ENCODE measurements around the gene KATNB1.

- TF ChIP-seq CTCF (IDR thresholded peaks at IDR 0.05) (no peak), POLR2A (IDR thresholded peaks at IDR 0.05) (no peak)
Measured at GRCh38 chr16:57699899-57700298, 35.7 kb upstream of the KATNB1 start.

Data from thyroid gland (tissue), 4 donors.